ENCODE results near the gene MYOG.

MYOG gene

GRCh38 chr1:203124546-203125317, 38.9 kb upstream of the MYOG start:
- no peak overlapping the region for H3K4me3 ChIP-seq (replicated peaks; ENCODE audit: low read depth, low read length)
- no peak for DNase-seq (ENCODE audit: extremely low read depth, low read depth)
- TF ChIP-seq CTCF (IDR thresholded peaks at IDR 0.05; ENCODE audit: low read depth, low read length, missing control alignments): no peak

- DNase-seq (ENCODE audit: extremely low read depth, low read depth): no peak
- TF ChIP-seq CTCF (IDR thresholded peaks at IDR 0.05; ENCODE audit: low read depth, low read length, missing control alignments): no peak
- H3K4me3 ChIP-seq (replicated peaks; ENCODE audit: low read depth, low read length): no peak overlapping the region
Observed at GRCh38 chr1:203124011-203124410, 38.2 kb upstream of the MYOG start.

GRCh38 chr1:203122159-203122558, 36.3 kb upstream of the MYOG start:
- no peak for DNase-seq (ENCODE audit: extremely low read depth, low read depth)
- H3K4me3 ChIP-seq (replicated peaks; ENCODE audit: low read depth, low read length): no peak overlapping the region
- TF ChIP-seq CTCF (IDR thresholded peaks at IDR 0.05; ENCODE audit: low read depth, low read length, missing control alignments): no peak

- TF ChIP-seq CTCF (IDR thresholded peaks at IDR 0.05; ENCODE audit: low read depth, low read length, missing control alignments): no peak
- DNase-seq (ENCODE audit: extremely low read depth, low read depth): no peak
- H3K4me3 ChIP-seq (replicated peaks; ENCODE audit: low read depth, low read length): no peak overlapping the region
Observed at GRCh38 chr1:203121186-203122015, 35.6 kb upstream of the MYOG start.

- no peak overlapping the region for H3K4me3 ChIP-seq (replicated peaks; ENCODE audit: low read depth, low read length)
- DNase-seq (ENCODE audit: extremely low read depth, low read depth): no peak
- no peak for TF ChIP-seq CTCF (IDR thresholded peaks at IDR 0.05; ENCODE audit: low read depth, low read length, missing control alignments)
Observed at GRCh38 chr1:203120325-203121153, 34.7 kb upstream of the MYOG start.

Measured in HFF-Myc (cell line).